Spleen (tissue), 11 donors: ENCODE results near the gene PMP22. TPM values are rescaled to one million over a fixed set of nuclear protein-coding genes. Genes with fewer than 3 reads are reported as not detected.

Experiments
- DNase-seq: peaks from one replicate; pipeline ENCODE4 v3.0.0-alpha.2; 2020
- H3K27ac ChIP-seq, 8 donors: fragments of 200-600 bp; sonication (generic) in 7 of 8; 1 replicate in 4 of 8; 2 replicates in 4 of 8; pipeline versions ENCODE4 v1.5.0 to v1.8.0; 2016 to 2021; ENCODE audit warnings: inconsistent platforms in 4 of 8, mild to moderate bottlenecking in 4 of 8, moderate library complexity in 1 of 8
- H3K27me3 ChIP-seq, 7 donors: fragments of 200-600 bp; sonication (generic) in 6 of 7; replicated peaks in 1 of 7; 1 replicate in 4 of 7; 2 replicates in 3 of 7; pipeline versions ENCODE4 v1.5.0 to v1.8.0; 2016 to 2021; ENCODE audit warnings: inconsistent platforms in 3 of 7, mild to moderate bottlenecking in 1 of 7
- H3K36me3 ChIP-seq, 6 donors: fragments of 200-600 bp; sonication (generic) in 5 of 6; 1 replicate in 4 of 6; 2 replicates in 2 of 6; pipeline versions ENCODE4 v1.5.0 to v1.8.0; 2016 to 2021; ENCODE audit warnings: inconsistent platforms in 2 of 6
- H3K4me1 ChIP-seq, 6 donors: fragments of 200-600 bp; sonication (generic) in 5 of 6; 1 replicate in 3 of 6; 2 replicates in 3 of 6; pipeline versions ENCODE4 v1.5.0 to v1.8.0; 2016 to 2021; ENCODE audit warnings: inconsistent platforms in 3 of 6
- H3K4me3 ChIP-seq, 8 donors: fragments of 200-600 bp; sonication (generic) in 7 of 8; 1 replicate in 4 of 8; 2 replicates in 4 of 8; pipeline versions ENCODE4 v1.5.0 to v1.8.0; 2016 to 2021; ENCODE audit warnings: inconsistent platforms in 4 of 8, mild to moderate bottlenecking in 4 of 8, moderate library complexity in 2 of 8
- H3K9me3 ChIP-seq, 8 donors: fragments of 200-600 bp; sonication (generic) in 7 of 8; 1 replicate in 4 of 8; 2 replicates in 4 of 8; pipeline versions ENCODE4 v1.5.0 to v1.8.0; 2016 to 2021; ENCODE audit warnings: inconsistent platforms in 4 of 8
- POLR2A ChIP-seq, 3 donors: fragments of 450-650 bp; IDR thresholded peaks; one replicate each; pipeline ENCODE4 v1.5.1; 2017; ENCODE audit warnings: antibody characterized with exemption in 3 of 3, mild to moderate bottlenecking in 1 of 3
- POLR2AphosphoS5 ChIP-seq, 3 donors: sonication (generic); formaldehyde crosslinking; IDR thresholded peaks; one replicate each; pipeline ENCODE4 v1.5.1; 2017; ENCODE audit warnings: antibody characterized with exemption in 3 of 3
- WGBS, 5 donors: extraction: QIAGEN DNeasy Blood & Tissue Kit in 3 of 5; methylation state at CpG; one replicate each; pipeline versions ENCODE4 v1.1.5 to v1.1.7; 2013 to 2018; 5-methylcytosine and 5-hydroxymethylcytosine counted together
- intact Hi-C: fragments of 100-400 bp; cut with DNase I; formaldehyde crosslinking; loops from one replicate; pipeline ENCODE4 v1.15.0; 2023; ENCODE audit warnings: low total_unique reads
- polyA plus RNA-seq, 3 donors: library from polyadenylated mRNA; stranded (reverse); fragments of 200-250 nt; gene quantifications; one replicate each; pipeline ENCODE4 v1.2.1, GENCODE V29; 2013
- total RNA-seq, 7 donors: library from RNA; depleted of rRNA in 3 of 7; stranded (reverse); fragments of >200 nt in 3 of 7; fragmentation: NEBNext Ultra II Directional in 4 of 7; extraction: Animal tissue kit (Norgen Biotek cat#: 25700) in 4 of 7; gene quantifications; one replicate each; pipeline versions ENCODE4 v1.1.0 to v1.2.1, GENCODE V29; 2016 to 2021
- TF ChIP-seq, protein P1 (sequence below), 11 experiments: fragments of 200-600 bp in 7 of 11; fragments of 450-650 bp in 4 of 11; sonication (generic) in 4 of 11; IDR thresholded peaks in 8 of 11; conservative IDR thresholded peaks in 3 of 11; 1 replicate in 7 of 11; 2 replicates in 4 of 11; pipeline versions ENCODE4 v1.4.0 to v1.8.0; 2016 to 2021; ENCODE audit warnings: antibody characterized with exemption in 11 of 11, inconsistent platforms in 4 of 11, mild to moderate bottlenecking in 1 of 11
- donor health status: healthy with polysubstance abuse.
- donor health status: DM: no; HTN: no; CAD: no; lungs with moderate emphysema.
- donor health status: DM: no; HTN: no; CAD: no.
- donor health status: Bipolar disorder and iron deficiency.
- donor health status: healthy.
- donor health status: DM: no; HTN: no; CAD: no.
- donor health status: DM: yes; HTN: yes; CAD: no.

The PMP22 gene
- total and polyA plus RNA-seq, 10 donors, result 9.5 to 40.0 (median 32.1) TPM

GRCh38 chr17:15285466-15285865 is 20.3 kb upstream of the PMP22 start:
- H3K27ac ChIP-seq, result no peak overlapping the region
- TF ChIP-seq POLR2A (IDR thresholded peaks at IDR 0.05) (no peak), POLR2AphosphoS5 (IDR thresholded peaks at IDR 0.05) (no peak)
- TF ChIP-seq, protein P1, sequence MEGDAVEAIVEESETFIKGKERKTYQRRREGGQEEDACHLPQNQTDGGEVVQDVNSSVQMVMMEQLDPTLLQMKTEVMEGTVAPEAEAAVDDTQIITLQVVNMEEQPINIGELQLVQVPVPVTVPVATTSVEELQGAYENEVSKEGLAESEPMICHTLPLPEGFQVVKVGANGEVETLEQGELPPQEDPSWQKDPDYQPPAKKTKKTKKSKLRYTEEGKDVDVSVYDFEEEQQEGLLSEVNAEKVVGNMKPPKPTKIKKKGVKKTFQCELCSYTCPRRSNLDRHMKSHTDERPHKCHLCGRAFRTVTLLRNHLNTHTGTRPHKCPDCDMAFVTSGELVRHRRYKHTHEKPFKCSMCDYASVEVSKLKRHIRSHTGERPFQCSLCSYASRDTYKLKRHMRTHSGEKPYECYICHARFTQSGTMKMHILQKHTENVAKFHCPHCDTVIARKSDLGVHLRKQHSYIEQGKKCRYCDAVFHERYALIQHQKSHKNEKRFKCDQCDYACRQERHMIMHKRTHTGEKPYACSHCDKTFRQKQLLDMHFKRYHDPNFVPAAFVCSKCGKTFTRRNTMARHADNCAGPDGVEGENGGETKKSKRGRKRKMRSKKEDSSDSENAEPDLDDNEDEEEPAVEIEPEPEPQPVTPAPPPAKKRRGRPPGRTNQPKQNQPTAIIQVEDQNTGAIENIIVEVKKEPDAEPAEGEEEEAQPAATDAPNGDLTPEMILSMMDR (IDR thresholded peaks at IDR 0.05 in 8 of 11, conservative IDR thresholded peaks at IDR 0.05 in 3 of 11), result no peak
- intact Hi-C loops, result no loop called here
- H3K4me1 ChIP-seq, result no peaks in the 10 kb centered on the region
- 88 to 98% (median 93%) methylated on average over 6 of the region's 6 CpGs for WGBS, 5 donors
- no peak for DNase-seq
- peaks cover 0 to 35% (median 0%) of the 10 kb centered on the region in 7 donors for H3K27me3 ChIP-seq
- no peaks in the 10 kb centered on the region for H3K36me3 ChIP-seq
- H3K9me3 ChIP-seq, result peaks cover 0 to 9% (median 0%) of the 10 kb centered on the region in 8 donors
- no peak overlapping the region for H3K4me3 ChIP-seq

DNA sequence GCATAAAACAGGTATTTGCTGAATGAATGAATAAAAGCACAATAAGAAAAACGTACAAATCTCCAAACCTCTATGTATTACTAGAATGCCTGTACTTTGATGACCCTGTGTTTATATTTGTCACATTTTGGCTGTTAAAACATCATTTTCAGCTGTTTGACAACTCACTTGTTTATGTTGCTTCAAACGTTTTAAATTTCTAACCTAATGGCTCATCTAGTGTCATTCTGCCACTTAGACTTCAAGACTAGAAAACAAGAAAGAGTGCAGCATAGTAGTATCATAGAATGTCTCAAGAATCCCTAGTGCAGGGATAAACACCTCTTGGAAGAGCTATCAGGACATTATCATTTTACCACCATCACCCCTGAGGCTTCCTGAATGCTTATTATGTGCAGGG is 19.4 kb upstream of the PMP22 start:
- intact Hi-C loops, result no loop called here
- 42 to 60% (median 49%) methylated on average over 2 of the region's 2 CpGs for whole genome bisulfite sequencing, 5 donors

GRCh38 chr17:15284107-15284506 is 19.0 kb upstream of the PMP22 start:
- Histone ChIP-seq H3K4me3 (no peak overlapping the region), H3K9me3 (peaks cover 0 to 9% (median 0%) of the 10 kb centered on the region in 8 donors), H3K36me3 (no peaks in the 10 kb centered on the region), H3K27ac (no peak overlapping the region), H3K4me1 (no peaks in the 10 kb centered on the region), H3K27me3 (peaks cover 0 to 37% (median 0%) of the 10 kb centered on the region in 7 donors)
- intact Hi-C loops, result no loop called here
- DNase-seq, result no peak
- no peak for TF ChIP-seq POLR2A (IDR thresholded peaks at IDR 0.05)
- TF ChIP-seq, protein P1 (IDR thresholded peaks at IDR 0.05 in 8 of 11, conservative IDR thresholded peaks at IDR 0.05 in 3 of 11), result no peak
- WGBS, 5 donors, result 81 to 93% (median 83%) methylated on average over 6 of the region's 6 CpGs

More for the DNA sequence above, 19.4 kb upstream of the PMP22 start:
- Histone ChIP-seq H3K4me3 (no peak overlapping the region), H3K9me3 (peaks cover 0 to 9% (median 0%) of the 10 kb centered on the region in 8 donors), H3K36me3 (no peaks in the 10 kb centered on the region), H3K27ac (no peak overlapping the region), H3K27me3 (peaks cover 0 to 35% (median 0%) of the 10 kb centered on the region in 7 donors), H3K4me1 (no peaks in the 10 kb centered on the region)
- no peak for TF ChIP-seq POLR2A (IDR thresholded peaks at IDR 0.05)
- TF ChIP-seq POLR2AphosphoS5 (IDR thresholded peaks at IDR 0.05), result no peak
- TF ChIP-seq, protein P1 (IDR thresholded peaks at IDR 0.05 in 8 of 11, conservative IDR thresholded peaks at IDR 0.05 in 3 of 11), result no peak
- no peak for DNase-seq

GRCh38 chr17:15281909-15282308 is 16.8 kb upstream of the PMP22 start:
- H3K36me3 ChIP-seq, result no peaks in the 10 kb centered on the region
- WGBS, 5 donors, result 82 to 94% (median 90%) methylated on average over 3 of the region's 3 CpGs
- intact Hi-C loops, result no loop called here
- no peak for DNase-seq
- peaks cover 0 to 42% (median 0%) of the 10 kb centered on the region in 7 donors for H3K27me3 ChIP-seq
- H3K4me3 ChIP-seq, result no peak overlapping the region
- TF ChIP-seq POLR2AphosphoS5 (IDR thresholded peaks at IDR 0.05) (no peak), POLR2A (IDR thresholded peaks at IDR 0.05) (no peak)
- TF ChIP-seq, protein P1 (IDR thresholded peaks at IDR 0.05 in 8 of 11, conservative IDR thresholded peaks at IDR 0.05 in 3 of 11), result no peak
- H3K4me1 ChIP-seq, result no peaks in the 10 kb centered on the region
- no peak overlapping the region for H3K27ac ChIP-seq
- H3K9me3 ChIP-seq, result peaks cover 0 to 11% (median 0%) of the 10 kb centered on the region in 8 donors
